SK-N-MC (cell line): ENCODE data around the gene CETP.

Experiments
- EZH2 ChIP-seq: fragments of 200-600 bp; sonication (generic); IDR thresholded peaks from one replicate; pipeline ENCODE4 v1.6.1; 2017; ENCODE audit warnings: antibody characterized with exemption
- POLR2AphosphoS5 ChIP-seq: IDR thresholded peaks from 2 replicates; pipeline ENCODE4 v1.6.1; 2012; ENCODE audit warnings: mild to moderate bottlenecking, low read depth, low read length, borderline replicate concordance

DNA sequence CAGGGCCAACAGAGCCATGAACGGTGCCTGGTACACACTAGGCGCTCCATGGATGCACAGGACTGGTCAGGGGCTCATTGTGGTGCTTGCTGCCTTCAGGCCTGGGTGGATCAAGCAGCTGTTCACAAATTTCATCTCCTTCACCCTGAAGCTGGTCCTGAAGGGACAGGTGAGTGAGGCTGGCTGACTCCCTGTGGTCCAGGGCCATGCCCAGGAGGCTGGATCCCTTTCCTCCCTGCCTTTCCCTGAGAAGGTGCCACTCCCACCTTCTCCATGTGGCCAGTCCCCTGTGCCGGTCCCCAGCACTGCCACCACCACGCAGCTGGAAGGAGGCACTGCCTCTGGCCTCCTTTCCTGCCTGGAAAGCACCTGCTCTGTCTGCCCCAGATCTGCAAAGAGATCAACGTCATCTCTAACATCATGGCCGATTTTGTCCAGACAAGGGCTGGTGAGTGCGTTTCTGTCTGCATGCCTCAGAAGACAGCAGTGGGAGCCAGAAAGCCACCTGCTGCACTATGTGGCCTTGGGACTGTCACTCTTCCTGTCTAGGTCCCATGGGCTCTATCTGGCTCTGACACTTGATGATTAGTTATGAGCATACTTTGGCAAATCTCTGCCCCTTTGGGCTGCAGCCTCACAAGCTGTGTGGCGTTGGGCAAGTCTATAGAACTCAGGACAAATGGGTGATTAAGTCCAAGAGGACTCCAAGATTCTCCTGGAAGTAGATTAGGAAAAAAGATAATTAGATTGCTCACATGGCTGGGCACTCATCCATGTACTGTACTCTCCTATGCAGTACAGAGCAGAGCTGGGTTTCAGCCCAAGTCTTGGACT lies 9.4 kb downstream of the CETP start:
- TF ChIP-seq POLR2AphosphoS5 (no peak), EZH2 (no peak)
